Activated CD4-positive, alpha-beta T cell treated with anti-CD3 and anti-CD28 coated beads for 36 hours (primary cell): ENCODE data around the gene CAMKMT. TPM values are rescaled to one million over a fixed set of nuclear protein-coding genes. Genes with fewer than 3 reads are reported as not detected.

Experiments used
- ATAC-seq: fragments of 200-7000 bp; cut with Tn5 transposase; one replicate; pipeline ENCODE4 v1.10.0; 2021; ENCODE audit warnings: mild to moderate bottlenecking, moderate library complexity
- CTCF ChIA-PET: fragments of 350-600 bp; sonication (Branson Sonifier 250); formaldehyde crosslinking; loops from one replicate; lab custom pipeline; 2021; ENCODE audit warnings: antibody characterized with exemption; lab: Charles Lee
- POLR2A ChIA-PET: fragments of 350-600 bp; sonication (Branson Sonifier 250); formaldehyde crosslinking; loops from one replicate; lab custom pipeline; 2021; ENCODE audit warnings: antibody characterized with exemption, inconsistent platforms; lab: Charles Lee
- DNase-seq: peaks from one replicate; pipeline ENCODE4 v3.0.0-alpha.2; 2020
- H3K27ac Mint-ChIP-seq: one replicate; pipeline ENCODE4 v1.8.0; 2021; ENCODE audit warnings: mixed read lengths
- H3K27me3 Mint-ChIP-seq: one replicate; pipeline ENCODE4 v1.8.0; 2021; ENCODE audit warnings: mixed read lengths
- H3K36me3 Mint-ChIP-seq: one replicate; pipeline ENCODE4 v1.8.0; 2021; ENCODE audit warnings: low read depth, mixed read lengths
- H3K4me1 Mint-ChIP-seq: one replicate; pipeline ENCODE4 v1.8.0; 2021; ENCODE audit warnings: mixed read lengths
- H3K4me3 Mint-ChIP-seq: one replicate; pipeline ENCODE4 v1.8.0; 2021; ENCODE audit warnings: mild to moderate bottlenecking, moderate library complexity, mixed read lengths
- H3K9me3 Mint-ChIP-seq: one replicate; pipeline ENCODE4 v1.8.0; 2021; ENCODE audit warnings: low read depth, mixed read lengths
- intact Hi-C, 2 experiments: fragments of 100-400 bp; cut with DNase I in 1 of 2; cut with micrococcal nuclease in 1 of 2; formaldehyde crosslinking; loops; one replicate each; pipeline versions ENCODE4 v1.14.2 to v1.15.1; 2022 to 2024; cut with DNase I, micrococcal nuclease
- total RNA-seq, 2 experiments: library from RNA; stranded (reverse); gene quantifications; one replicate each; pipeline ENCODE4 v1.2.3, GENCODE V29; 2021

CAMKMT gene
- total RNA-seq, 2 experiments from 2014 or later: 10.8 to 13.3 TPM

DNA sequence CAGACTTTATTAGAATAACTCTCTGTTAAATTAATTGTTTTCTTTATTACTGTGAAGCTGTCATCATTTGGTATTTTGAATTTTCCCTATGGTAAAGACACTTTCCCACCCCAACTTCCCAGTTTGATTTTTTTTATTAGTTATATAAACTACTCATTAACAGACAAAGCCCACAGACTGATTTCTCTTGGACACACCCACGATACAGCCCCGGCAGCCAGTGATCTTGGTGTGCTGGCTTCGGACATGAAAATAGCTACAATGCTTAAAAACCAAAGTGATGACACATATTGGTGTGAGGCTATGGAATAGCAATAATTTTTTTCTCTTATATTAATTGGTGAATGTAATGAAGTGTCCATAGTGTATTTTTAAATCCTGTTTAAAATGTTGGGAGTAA, 354.4 kb downstream of the CAMKMT start:
- Mint-ChIP-seq H3K36me3 (no peaks in the 10 kb centered on the region), H3K27me3 (no peaks in the 10 kb centered on the region)
- intact Hi-C loops: no loop called here

DNA sequence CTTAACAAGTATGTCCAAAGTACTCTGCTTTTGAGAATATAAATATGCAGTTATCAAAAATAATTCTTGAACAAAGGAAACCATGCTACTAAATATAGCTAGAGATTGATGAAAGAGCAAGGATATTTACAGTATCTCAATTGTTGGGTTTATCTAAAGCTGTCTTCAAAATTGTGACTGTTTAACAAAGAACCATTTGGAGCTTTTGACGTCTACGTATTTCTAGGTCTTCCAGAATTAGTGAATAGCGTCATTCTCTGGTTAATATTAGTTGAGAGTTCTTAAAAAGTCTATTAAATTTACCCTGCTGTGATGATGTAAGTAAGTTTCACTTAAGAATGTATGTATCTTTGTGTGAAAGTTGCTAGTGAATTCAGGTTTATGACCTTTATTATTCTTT, 356.7 kb downstream of the CAMKMT start:
- intact Hi-C loops: no loop called here
- Mint-ChIP-seq H3K4me3 (no peak overlapping the region), H3K27ac (no peak overlapping the region), H3K36me3 (no peaks in the 10 kb centered on the region), H3K9me3 (no peaks in the 10 kb centered on the region), H3K27me3 (no peaks in the 10 kb centered on the region), H3K4me1 (no peaks in the 10 kb centered on the region)
- DNase-seq: no peak
- POLR2A ChIA-PET: no interaction called here
- CTCF ChIA-PET: interaction anchor here (0.6 to 1.4 kb wide), 3 partner anchors 14 to 958 kb away, joined by 3 to 5 read pairs (median 3); no protein-coding TSS in a partner anchor
- no peak for ATAC-seq

More for the DNA sequence above, 354.4 kb downstream of the CAMKMT start:
- Mint-ChIP-seq H3K4me1 (no peaks in the 10 kb centered on the region), H3K4me3 (no peak overlapping the region), H3K9me3 (no peaks in the 10 kb centered on the region), H3K27ac (no peak overlapping the region)
- DNase-seq (no peak), ATAC-seq (no peak)
- POLR2A ChIA-PET: no interaction called here
- CTCF ChIA-PET: interaction anchor here (0.9 kb wide), 1 partner anchor 30 kb away, joined by 3 read pairs; no protein-coding TSS in a partner anchor

DNA sequence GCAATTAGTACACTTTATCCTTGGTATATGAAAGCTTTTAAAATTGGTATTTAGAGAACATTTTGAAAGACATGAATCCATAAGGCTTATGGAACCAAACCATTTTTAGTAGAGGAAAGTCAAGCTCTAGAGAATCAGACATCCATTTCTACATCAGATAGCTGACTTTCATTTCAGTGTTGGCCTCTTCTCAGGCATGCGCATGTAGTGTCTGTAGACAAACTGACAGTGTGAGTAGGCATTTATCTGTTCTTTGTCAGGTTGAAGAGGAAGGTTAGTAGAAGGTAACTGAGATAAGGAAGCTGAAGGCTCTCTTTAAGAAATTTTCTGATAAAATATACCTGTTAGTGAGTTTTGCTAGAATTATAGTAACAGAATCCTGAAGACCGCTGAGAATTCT, 357.8 kb downstream of the CAMKMT start:
- no peak overlapping the region for H3K27ac Mint-ChIP-seq
- H3K4me1 Mint-ChIP-seq: no peaks in the 10 kb centered on the region
- no peaks in the 10 kb centered on the region for H3K9me3 Mint-ChIP-seq
- intact Hi-C loops: no loop called here
- CTCF ChIA-PET: no interaction called here
- no peak for ATAC-seq
- H3K4me3 Mint-ChIP-seq: no peak overlapping the region
- H3K36me3 Mint-ChIP-seq: no peaks in the 10 kb centered on the region
- no peak for DNase-seq
- H3K27me3 Mint-ChIP-seq: no peaks in the 10 kb centered on the region
- POLR2A ChIA-PET: no interaction called here

DNA sequence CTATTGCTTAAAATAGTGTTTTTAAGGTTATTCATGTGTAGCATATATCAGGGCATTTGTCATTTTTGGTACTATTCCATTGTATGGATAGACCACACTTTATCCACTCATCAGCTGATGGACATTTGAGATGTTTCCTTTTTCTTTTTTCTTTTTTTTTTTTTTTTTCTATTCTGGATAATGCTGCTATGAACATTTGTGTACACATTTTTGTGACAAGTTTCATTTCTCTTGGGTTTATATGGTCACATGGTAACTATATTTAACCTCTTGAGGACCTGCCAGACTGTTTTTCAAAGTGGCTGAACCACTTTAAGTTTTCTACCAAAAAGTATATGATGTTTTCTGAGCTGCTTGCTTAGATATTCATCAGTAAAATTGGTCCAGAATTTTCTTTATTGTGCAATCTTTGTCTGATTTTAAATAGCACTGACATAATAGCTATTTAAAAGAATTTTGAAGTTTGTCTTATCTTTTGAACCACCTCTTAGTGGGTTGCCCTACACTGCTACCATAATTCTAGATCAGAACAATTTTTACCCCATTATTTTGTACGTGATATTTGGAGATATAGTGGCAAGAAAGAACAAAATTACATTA, 360.4 kb downstream of the CAMKMT start:
- H3K4me3 Mint-ChIP-seq: no peak overlapping the region
- CTCF ChIA-PET: no interaction called here

DNA sequence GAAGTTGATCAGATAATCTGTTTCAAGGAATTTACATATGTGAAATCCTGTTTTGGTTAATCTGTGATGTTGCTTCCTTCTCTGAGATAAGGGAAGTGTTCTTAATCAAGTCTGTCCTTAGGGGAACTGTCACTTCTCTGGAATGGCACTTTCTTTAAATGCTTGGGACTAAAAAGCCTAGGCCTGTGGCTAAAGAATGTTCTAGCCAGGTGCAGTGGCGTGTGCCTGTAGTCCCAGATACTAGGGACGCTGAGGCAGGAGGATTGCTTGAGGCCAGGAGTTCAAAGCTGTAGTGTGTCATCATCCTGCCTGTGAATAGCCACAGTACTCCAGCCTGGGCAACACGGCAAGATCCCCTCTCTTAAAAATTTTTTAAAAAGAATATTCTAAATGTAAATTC, 362.2 kb downstream of the CAMKMT start:
- Mint-ChIP-seq H3K27ac (no peak overlapping the region), H3K4me1 (no peaks in the 10 kb centered on the region), H3K9me3 (no peaks in the 10 kb centered on the region), H3K4me3 (no peak overlapping the region), H3K36me3 (no peaks in the 10 kb centered on the region), H3K27me3 (no peaks in the 10 kb centered on the region)
- intact Hi-C loops: no loop called here
- ATAC-seq: no peak
- no peak for DNase-seq
- ChIA-PET POLR2A (no interaction called here), CTCF (no interaction called here)

More for the DNA sequence above, 360.4 kb downstream of the CAMKMT start:
- intact Hi-C loops: no loop called here
- Mint-ChIP-seq H3K9me3 (no peaks in the 10 kb centered on the region), H3K36me3 (no peaks in the 10 kb centered on the region), H3K27ac (no peak overlapping the region), H3K4me1 (no peaks in the 10 kb centered on the region), H3K27me3 (no peaks in the 10 kb centered on the region)
- DNase-seq (no peak), ATAC-seq (no peak)
- POLR2A ChIA-PET: no interaction called here

DNA sequence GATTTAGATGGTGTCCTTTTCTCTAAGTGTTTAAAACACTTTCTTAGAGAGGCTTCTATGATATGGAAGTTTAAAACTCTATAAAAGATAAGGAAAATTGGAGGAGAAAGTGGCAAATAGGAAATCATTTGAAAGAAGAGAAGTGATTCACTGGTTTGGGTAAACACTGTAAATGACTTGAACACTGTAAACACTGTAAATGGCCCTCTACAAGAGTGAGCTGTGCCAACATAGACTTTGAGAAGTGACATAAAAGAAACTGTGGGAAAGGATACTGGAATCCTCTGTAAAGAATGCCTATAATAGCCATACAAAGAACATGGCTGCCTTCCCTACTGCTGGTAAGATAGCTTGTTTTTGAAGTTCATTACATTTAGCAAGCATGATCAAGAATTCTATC, 368.8 kb downstream of the CAMKMT start:
- DNase-seq (no peak), ATAC-seq (no peak)
- peaks cover 6% of the 10 kb centered on the region for H3K36me3 Mint-ChIP-seq
- peaks cover 5% of the 10 kb centered on the region for H3K9me3 Mint-ChIP-seq
- no peaks in the 10 kb centered on the region for H3K4me1 Mint-ChIP-seq
- intact Hi-C loops: no loop called here
- H3K4me3 Mint-ChIP-seq: no peak overlapping the region
- no peaks in the 10 kb centered on the region for H3K27me3 Mint-ChIP-seq
- ChIA-PET CTCF (interaction anchor here (0.6 kb wide), 1 partner anchor 41 kb away, joined by 3 read pairs; no protein-coding TSS in a partner anchor), POLR2A (no interaction called here)
- no peak overlapping the region for H3K27ac Mint-ChIP-seq

DNA sequence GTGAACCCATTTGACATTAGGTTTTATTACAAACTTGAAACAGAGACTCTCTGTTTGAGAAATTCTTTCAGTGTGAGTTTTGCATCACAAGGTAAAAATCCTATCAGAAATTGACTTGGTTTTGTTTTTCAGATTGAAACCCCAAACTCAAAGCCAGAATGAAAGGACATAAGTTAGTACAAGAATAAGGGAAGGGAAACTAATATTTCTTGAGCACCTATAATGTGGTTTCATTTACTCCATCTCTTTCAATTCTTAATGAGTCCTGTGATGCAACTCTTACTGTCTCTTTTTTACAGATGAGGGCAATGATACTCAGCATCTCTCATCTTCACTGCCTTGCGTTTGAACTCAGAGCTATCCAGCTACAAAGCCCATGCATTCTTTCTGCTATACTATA, 369.8 kb downstream of the CAMKMT start:
- CTCF ChIA-PET: no interaction called here
- Mint-ChIP-seq H3K27me3 (no peaks in the 10 kb centered on the region), H3K36me3 (peaks cover 10% of the 10 kb centered on the region), H3K4me1 (no peaks in the 10 kb centered on the region), H3K27ac (no peak overlapping the region), H3K4me3 (no peak overlapping the region), H3K9me3 (peaks cover 8% of the 10 kb centered on the region)
- ATAC-seq (peak; percentile 57), DNase-seq (no peak)
- POLR2A ChIA-PET: no interaction called here
- intact Hi-C loops: no loop called here

DNA sequence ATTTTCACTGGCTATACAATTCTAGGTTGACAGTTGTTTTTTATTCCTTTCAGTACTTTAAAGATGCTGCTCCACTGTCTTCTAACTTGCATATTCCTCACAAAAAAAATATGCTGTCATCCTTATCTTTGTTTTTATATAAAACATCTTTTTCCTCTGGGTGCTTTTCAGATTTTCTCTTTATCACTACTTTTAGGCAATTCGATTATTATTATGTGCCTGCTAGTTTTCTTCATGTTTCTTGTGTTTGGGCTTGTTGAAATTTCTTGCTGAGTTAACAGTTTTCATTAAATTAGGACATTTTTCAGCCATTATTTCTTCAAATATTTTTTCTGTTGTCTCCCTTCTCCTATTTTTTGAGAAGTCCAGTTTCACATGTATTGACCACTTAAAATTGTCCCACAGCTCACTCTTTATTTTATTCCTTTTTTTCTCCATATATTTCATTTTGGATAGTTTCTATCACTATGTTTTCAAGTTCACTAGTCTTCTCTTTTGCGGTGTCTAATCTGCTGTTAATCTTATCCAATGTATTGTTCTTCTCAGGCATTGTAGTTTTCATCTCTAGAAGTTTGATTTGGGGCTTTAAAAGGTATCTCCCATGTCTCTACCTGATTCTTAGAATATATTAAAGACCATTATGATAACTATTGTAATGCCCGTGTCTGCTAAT, 374.7 kb downstream of the CAMKMT start:
- intact Hi-C loops: no loop called here
- Mint-ChIP-seq H3K9me3 (peaks cover 19% of the 10 kb centered on the region), H3K36me3 (peaks cover 18% of the 10 kb centered on the region), H3K4me3 (no peak overlapping the region), H3K27me3 (no peaks in the 10 kb centered on the region), H3K27ac (no peak overlapping the region), H3K4me1 (no peaks in the 10 kb centered on the region)
- no peak for ATAC-seq
- no peak for DNase-seq
- ChIA-PET CTCF (no interaction called here), POLR2A (no interaction called here)

DNA sequence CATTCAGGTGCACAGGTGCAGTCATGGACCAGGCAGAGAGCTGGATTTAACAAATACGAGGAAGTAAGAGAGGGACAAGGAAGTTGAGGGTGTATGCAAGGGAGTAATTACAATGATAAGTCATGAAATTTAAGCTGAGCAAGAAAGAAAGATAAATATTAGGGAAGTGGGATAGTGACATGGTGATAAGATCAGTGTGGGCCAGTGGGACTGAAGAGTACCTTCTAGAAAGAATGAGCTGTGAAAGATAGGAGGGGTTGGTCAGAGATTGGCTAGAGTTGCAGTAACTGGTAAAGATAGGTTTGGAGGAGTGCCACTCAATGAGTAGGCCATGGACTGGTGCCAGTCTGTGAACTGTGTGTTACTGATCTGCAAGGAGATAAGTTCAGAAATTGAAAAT, 378.9 kb downstream of the CAMKMT start:
- Mint-ChIP-seq H3K9me3 (peaks cover 14% of the 10 kb centered on the region), H3K27me3 (no peaks in the 10 kb centered on the region), H3K4me1 (no peaks in the 10 kb centered on the region), H3K4me3 (no peak overlapping the region), H3K36me3 (peaks cover 15% of the 10 kb centered on the region), H3K27ac (no peak overlapping the region)
- CTCF ChIA-PET: no interaction called here
- POLR2A ChIA-PET: no interaction called here
- intact Hi-C loops: no loop called here
- ATAC-seq (no peak), DNase-seq (no peak)

DNA sequence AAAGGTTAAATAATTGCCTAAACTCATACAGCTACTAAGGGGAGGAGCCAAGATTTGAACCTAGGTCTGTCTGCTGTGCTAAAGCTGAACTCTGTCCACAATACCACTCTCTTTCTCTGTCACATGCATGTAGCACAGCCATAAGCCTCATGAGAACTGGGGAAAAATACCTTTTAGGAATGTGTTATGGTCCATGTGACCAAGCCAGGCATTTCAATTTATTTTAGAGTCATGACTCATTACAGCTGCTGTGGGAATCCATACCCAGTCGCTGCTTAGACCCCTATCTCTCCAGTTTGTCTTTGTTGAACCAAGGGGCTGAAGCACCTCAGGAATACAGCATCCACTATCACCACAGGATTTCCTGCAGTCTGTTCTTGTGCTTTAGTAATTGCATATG, 379.8 kb downstream of the CAMKMT start:
- Mint-ChIP-seq H3K9me3 (peaks cover 11% of the 10 kb centered on the region), H3K27me3 (no peaks in the 10 kb centered on the region), H3K4me1 (no peaks in the 10 kb centered on the region), H3K36me3 (peaks cover 11% of the 10 kb centered on the region), H3K27ac (no peak overlapping the region), H3K4me3 (no peak overlapping the region)
- DNase-seq: no peak
- ChIA-PET CTCF (no interaction called here), POLR2A (no interaction called here)
- no peak for ATAC-seq
- intact Hi-C loops: no loop called here

DNA sequence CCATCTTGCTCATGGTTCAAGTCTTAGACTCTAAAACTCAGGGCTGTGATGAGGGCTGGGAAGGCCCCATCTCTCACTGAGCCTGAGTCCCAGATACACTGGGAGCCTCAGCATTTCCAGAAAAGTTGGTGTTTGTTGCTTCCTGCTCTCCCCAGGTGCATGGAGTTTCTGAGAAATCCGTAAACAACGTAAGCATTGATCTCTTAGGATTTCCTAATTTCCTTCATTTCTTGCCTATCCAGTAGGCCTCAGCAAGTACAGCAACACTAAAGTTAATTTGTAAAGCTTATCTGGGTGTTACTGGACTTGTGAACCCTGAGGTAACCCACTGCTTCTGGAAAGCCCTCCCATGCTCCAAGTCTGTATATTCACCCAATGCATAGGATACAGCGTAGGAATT, 380.3 kb downstream of the CAMKMT start:
- ATAC-seq (no peak), DNase-seq (no peak)
- H3K27me3 Mint-ChIP-seq: no peaks in the 10 kb centered on the region
- ChIA-PET POLR2A (no interaction called here), CTCF (no interaction called here)
- H3K27ac Mint-ChIP-seq: no peak overlapping the region
- intact Hi-C loops: no loop called here
- no peak overlapping the region for H3K4me3 Mint-ChIP-seq
- peaks cover 6% of the 10 kb centered on the region for H3K9me3 Mint-ChIP-seq
- H3K4me1 Mint-ChIP-seq: no peaks in the 10 kb centered on the region
- H3K36me3 Mint-ChIP-seq: peaks cover 6% of the 10 kb centered on the region

DNA sequence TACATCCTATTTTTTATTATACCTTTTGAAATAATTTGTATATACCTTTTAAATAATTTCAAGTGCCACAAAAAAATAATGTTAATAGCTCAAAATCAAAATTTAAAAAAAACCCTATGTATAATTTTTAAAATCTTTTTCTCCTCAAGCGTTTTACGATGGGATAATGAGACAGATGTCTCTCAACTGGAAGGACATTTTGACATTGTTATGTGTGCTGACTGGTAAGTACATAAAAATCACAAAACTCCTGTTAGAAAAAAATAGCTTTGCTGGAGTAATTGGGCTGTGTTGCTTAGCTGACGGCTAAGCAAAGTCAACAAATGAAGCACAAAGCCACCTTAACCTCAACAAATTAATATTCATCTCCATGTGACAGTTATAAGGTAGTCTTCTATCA, 381.7 kb downstream of the CAMKMT start:
- Mint-ChIP-seq H3K27me3 (no peaks in the 10 kb centered on the region), H3K9me3 (no peaks in the 10 kb centered on the region), H3K4me1 (no peaks in the 10 kb centered on the region), H3K4me3 (no peak overlapping the region), H3K27ac (no peak overlapping the region), H3K36me3 (peaks cover 8% of the 10 kb centered on the region)
- ATAC-seq: no peak
- no peak for DNase-seq
- intact Hi-C loops: no loop called here
- CTCF ChIA-PET: interaction anchor here (0.7 to 1.0 kb wide), 2 partner anchors 19 to 196 kb away, joined by 3 read pairs; no protein-coding TSS in a partner anchor
- POLR2A ChIA-PET: no interaction called here
